HCT116 (cell line): Measurements from ENCODE around the gene FCRL5. TPM values are rescaled to one million over a fixed set of nuclear protein-coding genes. Genes with fewer than 3 reads are reported as not detected.

Experiments
- ATAC-seq: fragments of 200-7000 bp; cut with Tn5 transposase; 2 replicates; pipeline ENCODE4 v1.9.1; 2020; ENCODE audit warnings: mild to moderate bottlenecking, moderate library complexity
- BruUV-seq: library from RNA; stranded (reverse); fragments of 400-500 nt; replicated peaks from 2 replicates; lab custom pipeline; 2021; lab: Mats Ljungman, UMichigan
- CTCF ChIA-PET: fragments of 300-600 bp; sonication (Branson Sonifier 250); formaldehyde crosslinking; loops from one replicate; lab custom pipeline; 2021; ENCODE audit warnings: antibody characterized with exemption; lab: Charles Lee
- POLR2A ChIA-PET: fragments of 300-600, 350-600 bp; sonication (Branson Sonifier 250); formaldehyde crosslinking; loops from one replicate; lab custom pipeline; 2021; ENCODE audit warnings: antibody characterized with exemption; lab: Charles Lee
- RAD21 ChIA-PET, 2 experiments: fragments of 300-600 bp; sonication (Branson Sonifier 250); formaldehyde crosslinking; loops; one replicate each; lab custom pipeline; 2023; ENCODE audit warnings: low total read pairs in 2 of 2; ENCODE audit not compliant: uncharacterized antibody in 2 of 2, unreplicated experiment in 2 of 2, low non-redundant PET in 1 of 2; lab: Charles Lee
- DNase-seq: peaks from one replicate; pipeline ENCODE4 v3.0.0-alpha.2; 2010; ENCODE audit warnings: low read depth, low spot score
- H2AFZ ChIP-seq: fragments of 200-600 bp; shearing (Covaris generic), sonication (generic); 2 replicates; pipeline ENCODE4 v1.6.1; 2017; ENCODE audit warnings: low read depth, mixed run types, mixed read lengths, antibody characterized with exemption, low read length; ENCODE audit not compliant: poor library complexity, severe bottlenecking
- H3K27ac ChIP-seq: 2 replicates; pipeline ENCODE4 v1.5.1; 2012; ENCODE audit warnings: low read depth, low read length
- H3K27me3 ChIP-seq: fragments of 200-600 bp; sonication (generic); 2 replicates; pipeline ENCODE4 v1.6.1; 2016; ENCODE audit warnings: mixed run types, low read length, mixed read lengths; ENCODE audit not compliant: insufficient read depth
- H3K36me3 ChIP-seq, 2 experiments: fragments of 200-500 bp in 1 of 2; fragments of 200-600 bp in 1 of 2; sonication (Bioruptor generic) in 1 of 2; sonication (generic) in 1 of 2; 2 replicates each; pipeline versions ENCODE4 v1.5.1 to v1.6.1; 2014 to 2016; ENCODE audit warnings: low read length in 2 of 2, inconsistent platforms in 1 of 2, mixed read lengths in 1 of 2, mixed run types in 1 of 2; ENCODE audit not compliant: insufficient read depth in 2 of 2, control insufficient read depth in 1 of 2
- H3K4me1 ChIP-seq, 2 experiments: fragments of 200-600 bp in 1 of 2; sonication (generic) in 1 of 2; 2 replicates each; pipeline versions ENCODE4 v1.5.1 to v1.6.1; 2012 to 2017; ENCODE audit warnings: low read length in 2 of 2, inconsistent platforms in 1 of 2, mild to moderate bottlenecking in 1 of 2, mixed read lengths in 1 of 2, mixed run types in 1 of 2, moderate library complexity in 1 of 2; ENCODE audit not compliant: insufficient read depth in 2 of 2, control insufficient read depth in 1 of 2
- H3K4me2 ChIP-seq: fragments of 200-600 bp; sonication (generic); 2 replicates; pipeline ENCODE4 v1.6.1; 2017; ENCODE audit warnings: mixed run types, low read length, mixed read lengths
- H3K4me3 ChIP-seq, 2 experiments: fragments of 200-600 bp in 1 of 2; sonication (generic) in 1 of 2; replicated peaks in 1 of 2; 2 replicates each; pipeline ENCODE4 v1.5.1; 2011 to 2016; ENCODE audit warnings: low read length in 2 of 2, control low read depth in 1 of 2, low read depth in 1 of 2, mild to moderate bottlenecking in 1 of 2, mixed read lengths in 1 of 2, mixed run types in 1 of 2
- H3K79me2 ChIP-seq: fragments of 200-600 bp; sonication (generic); 2 replicates; pipeline ENCODE4 v1.6.1; 2017; ENCODE audit warnings: mild to moderate bottlenecking, mixed run types, low read length, moderate library complexity, mixed read lengths; ENCODE audit not compliant: insufficient read depth
- H3K9ac ChIP-seq: fragments of 200-600 bp; sonication (generic); 2 replicates; pipeline ENCODE4 v1.6.1; 2016; ENCODE audit warnings: low read length, mixed read lengths
- H3K9me2 ChIP-seq: fragments of 200-600 bp; sonication (generic), shearing (Covaris generic); 2 replicates; pipeline ENCODE4 v1.6.1; 2017; ENCODE audit warnings: mixed run types, mild to moderate bottlenecking, moderate library complexity; ENCODE audit not compliant: insufficient read depth
- H3K9me3 ChIP-seq, 2 experiments: fragments of 200-500 bp in 1 of 2; fragments of 200-600 bp in 1 of 2; sonication (Bioruptor generic) in 1 of 2; sonication (generic) in 1 of 2; 2 replicates each; pipeline ENCODE4 v1.6.1; 2014 to 2017; ENCODE audit warnings: low read length in 2 of 2, mixed read lengths in 2 of 2, inconsistent platforms in 1 of 2, low read depth in 1 of 2, mild to moderate bottlenecking in 1 of 2, mixed run types in 1 of 2, moderate library complexity in 1 of 2; ENCODE audit not compliant: control insufficient read depth in 1 of 2, insufficient read depth in 1 of 2
- H4K20me1 ChIP-seq: fragments of 200-600 bp; sonication (generic), shearing (Covaris generic); 2 replicates; pipeline ENCODE4 v1.6.1; 2017; ENCODE audit warnings: mixed run types, mild to moderate bottlenecking, moderate library complexity; ENCODE audit not compliant: insufficient read depth
- CBX3 ChIP-seq: IDR thresholded peaks from 2 replicates; pipeline ENCODE4 v1.6.1; 2012; ENCODE audit warnings: low read depth
- EZH2phosphoT487 ChIP-seq: fragments of 200-600 bp; IDR thresholded peaks from 2 replicates; pipeline ENCODE4 v1.6.1; 2018; ENCODE audit warnings: antibody characterized with exemption, borderline replicate concordance
- FOSL1 ChIP-seq: IDR thresholded peaks from 2 replicates; pipeline ENCODE4 v1.6.1; 2012; ENCODE audit warnings: low read depth
- SRF ChIP-seq: IDR thresholded peaks from 2 replicates; pipeline ENCODE4 v1.6.1; 2012; ENCODE audit warnings: low read depth
- YY1 ChIP-seq: IDR thresholded peaks from 2 replicates; pipeline ENCODE4 v1.6.1; 2011; ENCODE audit warnings: low read length, low read depth, moderate library complexity, mild to moderate bottlenecking; ENCODE audit not compliant: insufficient replicate concordance; ENCODE audit errors: extremely low read depth
- ZNF274 ChIP-seq: fragments of 200-500 bp; sonication (Bioruptor generic); IDR thresholded peaks from 2 replicates; pipeline ENCODE4 v1.6.1; 2014; ENCODE audit warnings: mild to moderate bottlenecking, low read depth, low read length, inconsistent platforms
- intact Hi-C: fragments of 100-400 bp; cut with micrococcal nuclease; formaldehyde crosslinking; loops from 2 replicates; pipeline ENCODE4 v1.10.0; 2022
- total RNA-seq: library from RNA; stranded (reverse); gene quantifications from one replicate; pipeline ENCODE4 v1.2.1, GENCODE V29; 2021; ENCODE audit not compliant: unreplicated experiment
- TF ChIP-seq, protein P1 (sequence below): IDR thresholded peaks from 2 replicates; pipeline ENCODE4 v1.6.1; 2012; ENCODE audit warnings: low read depth
- TF ChIP-seq, protein P2 (sequence below), 3 experiments: fragments of 200-600 bp in 1 of 3; sonication (generic) in 1 of 3; IDR thresholded peaks in 2 of 3; conservative IDR thresholded peaks in 1 of 3; 2 replicates each; pipeline ENCODE4 v1.5.1; 2012 to 2017; ENCODE audit warnings: low read depth in 2 of 3, low read length in 2 of 3, antibody characterized with exemption in 1 of 3, borderline replicate concordance in 1 of 3, control low read depth in 1 of 3, mild to moderate bottlenecking in 1 of 3, mixed read lengths in 1 of 3, mixed run types in 1 of 3, moderate library complexity in 1 of 3; ENCODE audit not compliant: insufficient read depth in 1 of 3

The FCRL5 gene
- total RNA-seq, 1 experiment from 2014 or later, result not detected

DNA sequence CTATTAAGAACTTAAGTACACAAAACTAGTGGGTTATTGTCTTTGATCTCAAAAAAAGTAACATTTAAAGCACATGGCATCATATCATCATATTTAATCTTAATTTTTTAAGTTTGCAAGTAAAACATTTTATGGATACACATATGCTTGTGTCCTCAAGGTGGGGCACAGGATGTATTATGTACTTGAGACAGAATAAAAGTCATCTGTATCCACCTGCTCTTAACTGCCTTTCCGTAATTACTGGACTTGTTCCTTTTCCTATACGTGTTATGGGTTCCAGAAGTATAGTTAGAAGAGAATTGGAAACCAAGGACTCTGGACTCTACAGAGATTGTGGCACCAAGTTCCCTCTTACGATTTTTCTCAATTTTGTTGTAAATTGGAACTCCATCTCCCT is 79.4 kb downstream of the FCRL5 start:
- CTCF ChIA-PET, result no interaction called here
- peaks cover 10% of the 10 kb centered on the region; the same call in 1 of the 2 replicates for H3K27me3 ChIP-seq
- DNase-seq (no peak), ATAC-seq (no peak)
- RAD21 ChIA-PET, result no interaction called here
- H3K9me2 ChIP-seq, result no peaks in the 10 kb centered on the region
- H2AFZ ChIP-seq, result no peak overlapping the region
- H3K79me2 ChIP-seq, result no peaks in the 10 kb centered on the region
- POLR2A ChIA-PET, result interaction anchor here (0.7 kb wide), 1 partner anchor 174 kb away, joined by 4 read pairs; no protein-coding TSS in a partner anchor
- no peak for TF ChIP-seq CBX3
- no peak for TF ChIP-seq YY1
- no peak for TF ChIP-seq FOSL1
- TF ChIP-seq EZH2phosphoT487, result no peak
- TF ChIP-seq, protein P1, sequence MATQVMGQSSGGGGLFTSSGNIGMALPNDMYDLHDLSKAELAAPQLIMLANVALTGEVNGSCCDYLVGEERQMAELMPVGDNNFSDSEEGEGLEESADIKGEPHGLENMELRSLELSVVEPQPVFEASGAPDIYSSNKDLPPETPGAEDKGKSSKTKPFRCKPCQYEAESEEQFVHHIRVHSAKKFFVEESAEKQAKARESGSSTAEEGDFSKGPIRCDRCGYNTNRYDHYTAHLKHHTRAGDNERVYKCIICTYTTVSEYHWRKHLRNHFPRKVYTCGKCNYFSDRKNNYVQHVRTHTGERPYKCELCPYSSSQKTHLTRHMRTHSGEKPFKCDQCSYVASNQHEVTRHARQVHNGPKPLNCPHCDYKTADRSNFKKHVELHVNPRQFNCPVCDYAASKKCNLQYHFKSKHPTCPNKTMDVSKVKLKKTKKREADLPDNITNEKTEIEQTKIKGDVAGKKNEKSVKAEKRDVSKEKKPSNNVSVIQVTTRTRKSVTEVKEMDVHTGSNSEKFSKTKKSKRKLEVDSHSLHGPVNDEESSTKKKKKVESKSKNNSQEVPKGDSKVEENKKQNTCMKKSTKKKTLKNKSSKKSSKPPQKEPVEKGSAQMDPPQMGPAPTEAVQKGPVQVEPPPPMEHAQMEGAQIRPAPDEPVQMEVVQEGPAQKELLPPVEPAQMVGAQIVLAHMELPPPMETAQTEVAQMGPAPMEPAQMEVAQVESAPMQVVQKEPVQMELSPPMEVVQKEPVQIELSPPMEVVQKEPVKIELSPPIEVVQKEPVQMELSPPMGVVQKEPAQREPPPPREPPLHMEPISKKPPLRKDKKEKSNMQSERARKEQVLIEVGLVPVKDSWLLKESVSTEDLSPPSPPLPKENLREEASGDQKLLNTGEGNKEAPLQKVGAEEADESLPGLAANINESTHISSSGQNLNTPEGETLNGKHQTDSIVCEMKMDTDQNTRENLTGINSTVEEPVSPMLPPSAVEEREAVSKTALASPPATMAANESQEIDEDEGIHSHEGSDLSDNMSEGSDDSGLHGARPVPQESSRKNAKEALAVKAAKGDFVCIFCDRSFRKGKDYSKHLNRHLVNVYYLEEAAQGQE, result no peak
- TF ChIP-seq ZNF274, result no peak
- TF ChIP-seq SRF, result no peak
- TF ChIP-seq, protein P2, sequence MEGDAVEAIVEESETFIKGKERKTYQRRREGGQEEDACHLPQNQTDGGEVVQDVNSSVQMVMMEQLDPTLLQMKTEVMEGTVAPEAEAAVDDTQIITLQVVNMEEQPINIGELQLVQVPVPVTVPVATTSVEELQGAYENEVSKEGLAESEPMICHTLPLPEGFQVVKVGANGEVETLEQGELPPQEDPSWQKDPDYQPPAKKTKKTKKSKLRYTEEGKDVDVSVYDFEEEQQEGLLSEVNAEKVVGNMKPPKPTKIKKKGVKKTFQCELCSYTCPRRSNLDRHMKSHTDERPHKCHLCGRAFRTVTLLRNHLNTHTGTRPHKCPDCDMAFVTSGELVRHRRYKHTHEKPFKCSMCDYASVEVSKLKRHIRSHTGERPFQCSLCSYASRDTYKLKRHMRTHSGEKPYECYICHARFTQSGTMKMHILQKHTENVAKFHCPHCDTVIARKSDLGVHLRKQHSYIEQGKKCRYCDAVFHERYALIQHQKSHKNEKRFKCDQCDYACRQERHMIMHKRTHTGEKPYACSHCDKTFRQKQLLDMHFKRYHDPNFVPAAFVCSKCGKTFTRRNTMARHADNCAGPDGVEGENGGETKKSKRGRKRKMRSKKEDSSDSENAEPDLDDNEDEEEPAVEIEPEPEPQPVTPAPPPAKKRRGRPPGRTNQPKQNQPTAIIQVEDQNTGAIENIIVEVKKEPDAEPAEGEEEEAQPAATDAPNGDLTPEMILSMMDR (IDR thresholded peaks at IDR 0.05 in 2 of 3, conservative IDR thresholded peaks at IDR 0.05 in 1 of 3; ENCODE audit: borderline replicate concordance in 1 of 3, insufficient read depth in 1 of 3, low read depth in 2 of 3, low read length in 2 of 3), result no peak
- H3K27ac ChIP-seq, result no peak overlapping the region
- H3K9ac ChIP-seq, result no peak overlapping the region
- no peak overlapping the region for H3K4me3 ChIP-seq
- H3K9me3 ChIP-seq, result no peaks in the 10 kb centered on the region
- no peaks in the 10 kb centered on the region for H3K4me1 ChIP-seq
- intact Hi-C loops, result no loop called here
- BruUV-seq, result no TSS peak
- H4K20me1 ChIP-seq, result no peaks in the 10 kb centered on the region
- H3K36me3 ChIP-seq, result no peaks in the 10 kb centered on the region
- no peak overlapping the region for H3K4me2 ChIP-seq
